Measurements from ENCODE around the gene EPHB2. TPM values are rescaled to one million over a fixed set of nuclear protein-coding genes. Genes with fewer than 3 reads are reported as not detected.

The EPHB2 gene
- total RNA-seq, 1 donor, result under 0.01 TPM

DNA sequence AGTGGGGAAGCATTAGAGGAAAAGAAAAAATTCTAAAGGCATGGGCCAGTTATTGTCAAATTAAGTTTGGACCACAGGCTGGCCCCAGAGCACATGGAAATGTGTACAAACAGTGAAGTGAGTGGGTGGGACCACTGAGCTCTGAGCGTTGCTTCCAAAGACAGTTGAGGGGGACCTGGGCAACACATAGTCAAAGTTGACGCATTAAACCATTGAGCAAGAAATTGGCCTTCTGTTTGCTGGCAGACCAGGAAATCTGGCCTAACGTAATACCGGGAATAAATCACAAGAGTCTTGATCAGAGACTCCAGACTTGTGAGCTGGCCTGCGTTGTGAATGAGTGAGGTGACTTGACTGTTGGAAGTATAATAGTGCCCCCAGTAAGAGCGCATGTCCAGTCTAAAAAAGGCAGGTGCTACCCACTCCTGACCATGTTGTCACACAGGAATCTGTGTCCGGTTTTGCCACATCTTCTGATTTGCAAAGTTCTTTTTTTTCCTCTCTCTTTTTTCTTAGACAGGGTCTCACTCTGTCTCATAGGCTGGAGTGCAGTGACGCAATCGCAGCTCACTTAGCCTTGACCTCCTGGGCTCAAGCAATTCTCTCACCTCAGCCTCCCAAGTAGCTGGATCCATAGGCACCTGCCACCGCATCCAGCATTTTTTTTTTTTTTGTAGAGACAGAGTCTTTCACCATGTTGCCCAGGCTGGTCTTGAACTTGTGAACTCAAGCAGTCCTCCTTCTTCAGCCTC, 10.7 kb downstream of the EPHB2 start:
- DNase-seq (ENCODE audit: low read depth in 2 of 3, low spot score in 2 of 3), result no peak

DNA sequence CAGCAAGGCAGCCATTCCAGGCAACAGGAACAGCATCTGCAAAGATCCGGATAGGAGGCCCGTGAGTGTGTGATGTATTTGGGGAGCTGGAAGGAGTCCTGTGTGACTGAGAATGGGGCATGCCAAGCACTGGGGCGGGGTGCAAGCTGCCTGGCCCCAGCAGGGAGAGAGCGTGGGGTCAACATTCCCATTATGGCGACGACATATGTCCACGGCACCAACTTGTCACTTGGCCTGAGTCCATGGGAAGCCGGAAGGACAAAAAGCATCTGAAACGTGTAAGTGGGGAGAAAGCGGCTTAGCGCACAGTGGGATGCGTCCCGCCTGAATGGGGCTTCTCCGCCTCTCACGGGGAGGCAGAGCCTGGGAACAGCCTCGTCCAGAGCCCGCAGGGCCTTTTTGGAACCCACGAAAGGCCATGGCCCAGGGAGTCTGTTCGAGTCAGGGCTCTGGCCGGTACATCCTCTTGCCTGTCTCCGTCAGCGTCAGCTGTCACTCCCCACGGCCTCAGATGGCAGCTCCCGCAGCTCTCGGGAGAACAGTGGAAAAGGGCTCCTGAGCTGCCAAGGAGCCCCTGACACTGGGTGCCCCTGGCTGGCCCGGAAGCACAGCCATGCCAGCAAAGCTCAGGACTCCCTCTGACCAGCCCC, 12.4 kb downstream of the EPHB2 start:
- DNase-seq (ENCODE audit: low read depth in 2 of 3, low spot score in 2 of 3), result no peak

DNA sequence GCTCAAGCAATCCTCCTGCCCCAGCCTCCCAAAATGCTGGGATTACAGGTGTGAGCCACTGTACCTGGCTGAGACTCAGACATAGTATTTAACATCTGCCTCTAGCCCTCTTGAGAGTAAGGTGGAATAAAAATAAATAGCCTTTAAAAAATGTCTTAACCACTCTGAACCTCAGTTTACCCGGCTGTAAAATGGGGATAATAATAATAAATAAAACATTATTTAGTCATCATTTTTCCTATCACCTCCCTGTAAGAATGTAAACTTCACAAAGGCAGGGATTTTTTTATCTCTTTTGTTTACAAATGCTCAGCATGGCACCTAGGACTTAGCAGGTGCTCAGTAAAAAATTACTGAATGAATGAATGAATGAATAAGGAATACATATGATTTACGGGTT, 17.2 kb downstream of the EPHB2 start:
- DNase-seq (ENCODE audit: low read depth in 2 of 3, low spot score in 2 of 3), result no peak

DNA sequence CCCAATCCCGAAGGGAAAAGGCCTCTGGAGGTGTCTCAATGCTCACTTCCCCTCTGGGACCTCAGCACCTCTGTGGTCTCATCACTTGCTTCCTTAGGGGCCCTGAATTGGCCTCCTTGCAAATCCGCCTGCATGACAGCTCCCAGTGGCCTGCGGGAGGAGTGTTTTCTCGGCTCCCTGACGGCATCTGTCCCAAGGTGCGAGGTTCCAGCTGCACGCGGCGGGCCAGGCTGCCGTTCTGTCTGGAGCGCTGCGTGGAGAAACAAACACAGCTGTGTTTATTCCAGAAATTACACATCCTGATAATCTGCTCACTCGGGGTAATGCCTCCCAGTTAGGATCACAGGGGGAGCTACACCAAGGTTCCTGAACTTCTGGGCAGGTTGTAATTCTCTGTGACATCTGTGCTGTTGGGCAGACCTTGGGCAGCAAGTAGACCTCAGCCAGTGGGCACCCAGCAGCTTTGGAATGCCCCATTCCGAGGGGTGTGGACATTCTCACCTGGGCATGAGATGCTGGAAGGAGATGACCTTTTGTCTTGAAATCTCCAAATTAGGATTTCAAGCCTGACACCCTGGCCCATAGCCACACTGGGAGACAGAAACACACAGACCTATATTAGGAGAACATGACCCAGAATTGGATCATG, 18.2 kb downstream of the EPHB2 start:
- no peak for DNase-seq (ENCODE audit: low read depth in 2 of 3, low spot score in 2 of 3)

GRCh38 chr1:22729400-22729773, 18.7 kb downstream of the EPHB2 start:
- DNase-seq (ENCODE audit: low read depth in 2 of 3, low spot score in 2 of 3), result no peak

DNA sequence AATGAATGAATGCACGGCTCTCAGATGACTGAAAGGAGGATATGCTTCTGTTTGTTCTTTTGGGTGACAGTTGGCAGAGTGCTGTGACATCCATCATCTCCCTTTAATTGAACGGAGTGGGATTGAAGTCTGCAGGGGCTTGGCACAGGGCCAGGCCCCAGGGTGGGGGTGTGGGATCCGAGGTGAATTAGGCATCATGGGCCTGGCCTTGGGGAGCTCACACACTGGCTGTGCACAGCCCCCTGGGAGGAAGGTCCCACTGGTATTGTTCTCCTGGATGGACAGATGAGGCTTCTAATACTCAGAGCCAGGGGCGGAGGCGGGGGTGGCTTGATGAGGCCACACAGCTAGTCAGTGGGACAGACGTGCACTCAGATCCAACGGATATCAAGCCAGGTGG, 19.3 kb downstream of the EPHB2 start:
- no peak for DNase-seq (ENCODE audit: low read depth in 2 of 3, low spot score in 2 of 3)

DNA sequence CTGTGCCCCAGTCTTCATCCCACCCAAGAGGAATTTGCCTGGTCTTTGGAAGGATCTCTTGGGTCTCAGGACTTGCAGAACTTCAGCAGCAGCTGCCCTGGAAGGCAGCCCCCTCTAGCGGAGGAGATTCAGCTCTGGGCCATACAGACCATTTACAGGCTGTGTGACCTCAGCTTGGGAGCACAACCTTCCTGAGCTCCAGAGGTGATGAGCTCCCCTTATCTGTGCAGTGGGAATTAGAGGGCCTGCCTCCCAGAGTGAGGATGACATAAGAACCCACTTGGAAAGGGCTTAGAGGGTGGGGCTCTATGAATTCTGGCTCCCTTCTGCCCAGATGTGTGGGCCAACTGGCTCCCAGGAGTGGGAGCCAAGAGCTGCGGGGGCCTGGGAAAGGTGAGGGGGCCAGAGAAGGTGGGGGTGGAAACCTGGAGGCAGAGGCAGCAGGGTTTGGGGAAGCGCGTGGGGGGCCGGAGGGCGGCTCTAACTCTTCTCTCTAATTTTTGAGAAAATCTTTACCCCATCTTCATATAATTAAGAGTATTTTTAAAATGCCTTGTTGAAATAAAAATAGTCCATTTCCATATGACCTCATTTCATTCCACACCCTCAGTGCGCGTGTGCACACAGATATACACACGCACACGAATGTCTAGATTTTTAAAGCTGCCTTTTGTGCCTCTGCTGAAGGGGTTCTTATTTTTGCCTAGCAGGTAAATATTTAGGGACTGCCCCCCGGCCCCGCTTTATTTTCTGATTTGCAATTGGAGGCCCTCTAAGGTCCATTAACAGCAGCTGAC, 21.5 kb downstream of the EPHB2 start:
- DNase-seq (ENCODE audit: low read depth in 2 of 3, low spot score in 2 of 3), result no peak

GRCh38 chr1:22733643-22734042, 23.0 kb downstream of the EPHB2 start:
- DNase-seq (ENCODE audit: low read depth in 2 of 3, low spot score in 2 of 3), result no peak

GRCh38 chr1:22736501-22737080, 26.0 kb downstream of the EPHB2 start:
- DNase-seq (ENCODE audit: low read depth in 2 of 3, low spot score in 2 of 3), result no peak

DNA sequence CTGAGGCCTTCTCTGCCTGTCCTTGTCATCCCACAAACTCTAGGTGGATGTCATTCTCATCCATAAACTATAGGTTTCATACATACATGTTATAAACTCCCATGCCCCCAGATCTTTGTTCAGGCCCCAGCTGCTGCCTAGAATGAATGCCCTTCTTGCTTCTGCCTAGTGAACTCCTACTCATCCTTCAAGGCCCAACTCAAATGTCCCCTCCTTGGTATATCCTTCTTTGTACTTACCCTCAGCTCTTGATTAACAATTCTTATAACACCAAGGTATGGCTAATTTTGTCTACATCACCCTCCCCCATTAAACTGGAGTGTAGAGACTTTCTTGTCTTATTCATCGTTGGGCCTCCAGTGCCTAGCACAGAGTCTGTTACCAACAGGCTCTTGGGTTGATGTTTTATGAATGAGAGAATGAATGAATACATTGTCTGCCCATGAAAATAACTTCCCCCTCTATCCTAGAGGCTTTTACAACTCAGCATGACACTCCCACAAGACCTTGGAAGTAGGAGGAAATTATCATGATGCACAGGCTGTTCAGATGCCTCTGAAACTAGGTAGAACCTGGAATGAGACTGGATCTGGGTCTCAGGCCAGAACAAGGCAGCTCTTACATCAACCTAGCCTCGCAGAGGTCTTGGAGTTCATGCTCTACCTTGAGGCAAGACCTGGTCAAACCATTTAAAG, 26.9 kb downstream of the EPHB2 start:
- DNase-seq (ENCODE audit: low read depth in 2 of 3, low spot score in 2 of 3), result no peak

- no peak for DNase-seq (ENCODE audit: low read depth in 2 of 3, low spot score in 2 of 3)
Measured at GRCh38 chr1:22738069-22738435, 27.4 kb downstream of the EPHB2 start.

GRCh38 chr1:22738522-22738921, 27.9 kb downstream of the EPHB2 start:
- DNase-seq (ENCODE audit: low read depth in 2 of 3, low spot score in 2 of 3), result no peak

- DNase-seq (ENCODE audit: low read depth in 2 of 3, low spot score in 2 of 3), result peak in 2 of 3 donors; percentile 15 to 16
Measured at GRCh38 chr1:22739648-22740385, 29.2 kb downstream of the EPHB2 start.

DNA sequence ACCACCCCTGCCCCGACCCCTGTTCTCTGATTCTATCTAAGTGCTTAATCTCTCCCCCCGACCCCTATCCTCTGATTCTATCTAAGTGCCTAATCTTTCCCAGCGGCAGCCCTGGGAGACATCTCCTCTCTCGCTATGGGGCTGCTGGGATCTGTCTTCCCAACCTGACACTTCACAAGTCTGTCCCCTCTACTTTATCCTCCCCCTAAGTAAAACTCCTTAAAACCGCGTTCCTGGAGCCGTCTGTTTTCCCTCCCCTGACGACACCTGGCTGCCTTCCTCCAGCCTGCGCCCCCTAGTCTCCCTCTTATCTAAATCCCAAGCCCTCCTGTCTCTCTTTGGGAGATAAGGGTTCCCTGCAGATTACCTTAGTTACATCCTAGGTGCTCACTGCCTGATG, 30.5 kb downstream of the EPHB2 start:
- DNase-seq (ENCODE audit: low read depth in 2 of 3, low spot score in 2 of 3), result no peak

DNA sequence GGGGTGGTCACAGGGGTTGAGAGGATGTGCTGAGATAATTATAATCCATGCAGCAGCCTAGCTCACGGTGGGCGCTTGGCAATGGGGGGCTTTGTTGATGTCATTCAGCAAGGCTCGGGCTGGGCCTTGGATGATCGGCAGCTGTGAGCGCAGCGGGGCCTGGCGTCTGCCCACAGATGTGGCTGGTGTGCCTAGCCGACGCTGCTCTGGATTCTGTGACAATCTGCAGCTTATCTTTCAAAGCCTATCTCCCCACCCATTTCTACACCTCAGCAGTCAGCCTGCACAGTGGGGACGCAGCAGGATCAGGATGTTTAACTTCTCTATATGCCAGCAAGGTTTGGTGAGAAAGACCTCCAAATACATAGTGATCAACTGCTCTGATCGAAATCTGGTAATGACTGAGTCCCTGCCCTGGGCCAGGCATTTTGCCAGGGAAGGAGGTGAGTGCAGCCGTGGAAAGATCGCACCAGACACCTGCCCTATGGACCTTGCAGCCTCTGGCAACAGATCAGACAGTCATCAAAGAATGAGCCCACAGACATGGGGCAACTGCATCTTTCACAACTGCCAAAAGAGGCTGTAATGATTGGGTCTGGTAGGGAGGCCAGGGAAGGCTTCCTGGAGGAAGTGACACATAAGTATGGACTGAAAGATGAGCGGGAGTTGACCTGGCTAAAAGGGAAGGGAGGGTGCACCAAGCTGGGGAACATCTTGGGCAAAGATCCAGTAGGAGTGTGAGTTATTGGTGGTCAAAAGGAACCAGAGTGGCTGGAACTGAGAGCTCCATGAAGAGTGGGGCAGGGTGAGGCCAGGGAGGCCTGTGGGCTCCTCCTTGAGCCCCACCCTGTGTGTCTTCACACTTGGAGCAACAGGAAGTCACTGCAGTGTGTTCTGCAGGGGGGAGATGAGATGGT, 35.3 kb downstream of the EPHB2 start:
- DNase-seq (ENCODE audit: low read depth in 2 of 3, low spot score in 2 of 3), result no peak

DNA sequence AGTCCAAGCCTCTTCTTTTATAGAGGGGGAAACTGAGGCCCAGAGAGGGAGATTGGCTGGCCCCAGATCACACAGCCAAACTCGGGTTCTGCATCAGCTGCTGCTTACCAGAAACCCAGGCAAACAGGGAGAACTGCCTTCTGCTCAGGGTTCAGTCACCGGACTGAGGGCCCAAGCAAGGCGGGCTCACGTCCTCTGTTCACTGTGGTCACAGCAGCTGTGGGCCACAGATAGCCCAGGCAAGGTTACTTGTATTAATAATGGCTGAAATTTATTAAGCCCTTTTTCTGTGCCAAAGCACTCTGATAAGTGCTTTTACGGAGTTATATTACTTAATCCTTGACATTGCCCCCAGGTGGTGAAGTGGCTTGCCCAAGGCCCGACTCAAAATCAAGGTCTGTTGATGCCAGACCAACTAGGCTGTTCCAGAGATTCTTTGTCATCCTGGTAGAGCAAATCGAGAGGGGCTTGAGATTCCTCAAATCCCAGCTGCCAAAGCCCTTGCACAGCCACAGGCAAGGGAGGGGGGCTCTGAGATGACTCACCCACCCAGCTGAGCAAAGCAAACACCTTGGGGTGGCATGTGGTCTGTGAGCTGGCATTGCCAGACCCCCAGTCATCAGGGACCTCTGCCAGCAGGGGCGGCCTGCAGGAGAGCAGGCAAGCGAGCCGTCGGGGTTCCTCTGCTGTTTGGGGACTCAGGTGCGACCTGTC, 36.5 kb downstream of the EPHB2 start:
- peak in 2 of 3 donors; percentile 26 to 35 for DNase-seq (ENCODE audit: low read depth in 2 of 3, low spot score in 2 of 3)

DNA sequence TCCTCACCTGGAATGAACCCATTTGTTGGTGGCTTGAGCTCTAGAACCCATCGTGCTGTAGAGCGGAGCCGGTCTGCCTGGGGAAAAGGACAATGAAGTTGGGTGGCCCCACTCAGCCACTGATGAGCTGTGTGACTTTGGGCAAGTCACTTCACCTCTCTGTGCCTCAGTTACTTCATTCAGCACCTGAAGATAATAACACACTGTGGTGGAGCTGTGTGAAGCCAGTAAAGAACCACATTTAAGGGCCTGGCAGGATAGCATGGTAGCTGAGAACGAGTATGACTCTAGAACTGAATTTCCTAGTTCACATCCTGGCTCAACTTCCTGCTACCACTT, 37.1 kb downstream of the EPHB2 start:
- no peak for DNase-seq (ENCODE audit: low read depth in 2 of 3, low spot score in 2 of 3)

DNA sequence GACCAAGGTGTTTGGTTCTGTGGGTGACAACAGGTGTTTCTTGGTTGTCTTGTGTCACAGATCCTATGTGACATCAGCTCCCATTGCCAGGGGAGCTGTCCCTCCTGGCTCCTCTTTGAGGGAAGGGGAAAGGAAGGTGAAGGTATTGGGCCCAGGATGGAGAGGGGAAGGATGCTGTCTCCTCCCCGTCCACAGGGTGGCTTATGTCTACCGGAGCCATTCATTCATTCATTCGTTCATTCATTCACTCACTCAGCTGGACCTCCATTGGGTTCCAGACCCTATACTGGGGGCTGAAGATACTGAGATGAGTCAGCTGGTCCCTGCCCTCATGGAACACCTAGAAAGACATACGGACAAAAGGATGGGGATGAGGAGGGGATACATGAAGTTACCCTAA, 38.9 kb downstream of the EPHB2 start:
- no peak for DNase-seq (ENCODE audit: low read depth in 2 of 3, low spot score in 2 of 3)

Data from hematopoietic multipotent progenitor cell (in vitro differentiated cells).